CD4-positive, alpha-beta T cell treated with Interleukin-12 subunit alpha and Interleukin-12 subunit beta, for 1 hour (primary cell): Measurements from ENCODE around the gene CDC42BPB.

Source experiments
- DNase-seq: peaks from one replicate; pipeline ENCODE4 v3.0.0-alpha.2; 2020

CDC42BPB gene

GRCh38 chr14:102888748-102889147 is 168.6 kb downstream of the CDC42BPB start:
- no peak for DNase-seq

GRCh38 chr14:102885737-102886447 is 171.5 kb downstream of the CDC42BPB start:
- DNase-seq, result no peak

GRCh38 chr14:102883554-102883953 is 173.8 kb downstream of the CDC42BPB start:
- DNase-seq, result no peak

- DNase-seq, result no peak
These were observed 174.2 kb downstream of the CDC42BPB start for GRCh38 chr14:102883089-102883541.
